HG03521 (cell line): Measurements from ENCODE around the gene LRATD1.
"Not testable (repeated sequence)": the region's sequence is repeated elsewhere in the genome, so short reads cannot be mapped to it uniquely, and the experiment has no call there.

Experiments used
- ATAC-seq: cut with Tn5 transposase; IDR thresholded peaks from one replicate; pipeline ENCODE4 v1.9.1; 2021; ENCODE audit warnings: mild to moderate bottlenecking, moderate library complexity; ENCODE audit not compliant: unreplicated experiment

The LRATD1 gene, protein sequence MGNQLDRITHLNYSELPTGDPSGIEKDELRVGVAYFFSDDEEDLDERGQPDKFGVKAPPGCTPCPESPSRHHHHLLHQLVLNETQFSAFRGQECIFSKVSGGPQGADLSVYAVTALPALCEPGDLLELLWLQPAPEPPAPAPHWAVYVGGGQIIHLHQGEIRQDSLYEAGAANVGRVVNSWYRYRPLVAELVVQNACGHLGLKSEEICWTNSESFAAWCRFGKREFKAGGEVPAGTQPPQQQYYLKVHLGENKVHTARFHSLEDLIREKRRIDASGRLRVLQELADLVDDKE

DNA sequence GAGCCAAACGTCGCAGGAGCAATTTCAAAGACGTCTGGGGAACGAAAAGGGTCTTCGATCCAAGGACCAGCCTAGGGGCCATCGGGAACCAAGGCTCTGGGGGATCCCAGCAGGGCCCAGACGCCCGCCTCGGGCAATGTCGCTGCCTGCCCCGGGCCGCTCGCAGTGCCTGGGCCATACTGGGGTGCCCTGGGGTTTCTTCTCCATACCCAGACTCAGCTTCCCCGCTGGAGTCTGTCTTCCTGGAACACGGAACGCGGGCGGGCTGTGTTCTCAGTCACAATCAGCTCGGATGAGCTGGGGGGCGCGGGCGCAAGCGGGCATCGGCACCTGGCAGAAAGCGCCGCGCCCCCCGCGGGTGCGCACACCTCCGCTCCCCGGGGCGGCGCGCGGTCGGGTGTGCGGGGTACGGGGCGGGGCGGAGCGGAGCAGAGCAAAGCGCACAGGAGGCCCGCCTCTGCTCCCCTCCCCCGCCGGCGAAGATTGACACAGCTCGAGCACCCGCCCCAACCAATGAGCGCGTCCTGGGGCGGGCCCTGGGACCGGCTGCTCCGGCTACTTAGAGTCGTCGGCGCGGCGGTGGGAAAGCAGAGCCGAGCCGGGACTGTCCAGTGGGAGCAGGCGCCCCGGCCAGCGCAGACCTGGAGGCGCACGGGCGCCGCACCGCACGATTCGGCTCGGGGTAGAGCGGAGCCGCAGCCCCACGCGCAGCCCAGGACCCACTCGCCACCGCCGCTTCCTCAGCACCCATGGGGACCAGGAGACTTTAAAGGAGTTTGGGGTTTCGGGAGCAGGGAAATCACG is at the start of gene LRATD1:
LRATD1 (plus strand) TSS at position 585 of the 804 bp plus-strand sequence. CDS start 1,263 bp downstream, outside the sequence.
- peak; percentile 45 for ATAC-seq

DNA sequence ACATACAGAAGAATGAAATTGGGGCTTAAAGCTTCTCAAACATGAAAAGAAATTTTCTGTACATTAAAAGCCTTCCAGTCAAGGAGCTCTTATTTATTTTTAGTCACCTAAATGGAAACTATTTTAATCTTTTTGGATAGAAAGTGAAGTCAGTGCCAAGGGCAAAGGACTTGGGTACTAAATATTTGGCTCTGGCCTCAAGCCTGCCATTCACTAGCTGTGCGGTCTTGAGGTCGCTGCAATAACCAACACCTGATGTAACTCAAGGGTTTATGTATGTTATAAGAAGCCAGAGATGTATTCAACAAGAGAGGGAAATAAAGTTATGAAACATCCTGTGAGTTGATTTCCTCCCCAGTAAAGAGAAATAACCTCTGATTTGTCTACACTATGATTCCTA is 49.5 kb upstream of the LRATD1 start:
- ATAC-seq = no peak

DNA sequence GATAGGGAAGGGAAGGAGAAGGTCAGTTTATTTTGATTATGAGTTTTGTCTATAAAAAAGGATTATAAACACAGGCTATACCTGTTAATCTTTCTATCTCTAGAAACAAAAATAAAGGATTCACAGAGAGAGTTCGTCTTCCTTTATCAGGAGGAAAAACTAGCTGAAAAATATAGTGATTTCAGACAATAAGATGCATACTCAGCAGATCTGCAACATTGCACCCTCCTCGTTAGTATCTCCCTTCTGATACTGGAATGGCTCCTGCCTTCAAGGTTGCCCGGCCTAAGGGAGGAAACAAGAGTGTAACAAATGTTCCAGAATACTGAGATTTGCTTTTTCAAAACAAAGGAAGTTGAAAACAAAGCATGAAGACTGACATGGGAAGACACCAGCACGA is 48.7 kb upstream of the LRATD1 start:
- ATAC-seq = no peak

DNA sequence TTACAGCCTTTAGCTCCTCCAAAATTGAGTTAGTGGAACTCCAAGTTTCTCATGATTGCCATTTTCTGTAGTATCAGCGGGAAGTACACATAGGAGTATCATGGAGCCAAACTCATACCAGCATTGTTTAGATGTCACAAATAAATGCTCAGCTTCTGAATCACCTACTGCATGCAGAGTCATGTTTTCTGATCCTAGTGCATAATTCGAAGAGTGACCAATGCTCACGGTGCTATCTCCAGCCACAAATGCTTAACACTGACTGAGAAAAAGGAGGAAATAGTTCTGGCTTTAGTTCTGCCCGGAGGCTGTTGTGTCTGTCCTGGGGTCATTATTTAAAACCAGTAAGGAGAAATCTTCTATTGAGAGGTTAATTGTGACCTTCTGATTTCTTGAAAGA is 45.4 kb upstream of the LRATD1 start:
- no peak for ATAC-seq

DNA sequence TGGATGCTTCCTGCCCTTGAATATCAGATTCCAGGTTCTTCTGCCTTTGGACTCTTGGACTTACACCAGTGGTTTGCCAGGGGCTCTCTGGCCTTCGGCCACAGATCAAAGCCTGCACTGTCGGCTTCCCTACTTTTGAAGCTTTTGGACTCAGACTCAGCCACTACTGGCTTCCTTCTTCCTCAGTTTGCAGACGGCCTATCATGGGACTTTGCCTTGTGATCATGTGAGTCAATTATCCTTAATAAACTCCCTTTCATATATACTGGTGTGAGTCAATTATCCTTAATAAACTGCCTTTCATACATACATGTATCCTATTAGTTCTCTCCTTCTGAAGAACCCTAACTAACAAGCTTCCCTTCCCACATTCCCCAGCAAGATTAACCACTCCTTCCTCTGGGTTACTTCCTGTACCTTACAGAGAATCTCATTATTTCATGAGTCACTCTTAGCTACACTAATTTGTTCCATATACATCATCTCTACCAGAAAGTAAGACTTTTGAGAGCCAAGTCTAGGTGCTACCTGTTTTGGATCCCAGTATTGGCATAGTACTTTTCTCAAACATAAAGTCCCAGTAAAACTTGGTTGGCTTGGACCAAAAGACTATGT is 31.3 kb upstream of the LRATD1 start:
- no peak for ATAC-seq

DNA sequence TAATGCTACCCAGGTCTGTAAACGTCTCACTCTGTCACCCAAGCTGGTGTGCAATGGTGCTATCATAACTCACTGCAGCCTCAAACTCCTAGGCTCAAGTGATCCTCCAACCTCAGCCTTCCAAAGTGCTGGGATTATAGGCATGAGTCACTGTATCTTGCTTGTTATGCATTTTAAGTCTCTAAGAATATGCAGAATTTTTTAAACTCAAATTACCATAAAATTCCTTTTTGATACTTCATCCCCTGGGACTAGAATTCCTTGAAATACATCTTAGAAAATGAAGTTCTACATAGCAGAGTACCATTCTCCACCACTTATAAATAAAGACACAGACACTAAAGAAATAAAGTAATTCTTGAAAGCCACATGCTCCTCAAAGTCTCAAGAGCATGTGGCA is 30.2 kb upstream of the LRATD1 start:
- no peak for ATAC-seq

DNA sequence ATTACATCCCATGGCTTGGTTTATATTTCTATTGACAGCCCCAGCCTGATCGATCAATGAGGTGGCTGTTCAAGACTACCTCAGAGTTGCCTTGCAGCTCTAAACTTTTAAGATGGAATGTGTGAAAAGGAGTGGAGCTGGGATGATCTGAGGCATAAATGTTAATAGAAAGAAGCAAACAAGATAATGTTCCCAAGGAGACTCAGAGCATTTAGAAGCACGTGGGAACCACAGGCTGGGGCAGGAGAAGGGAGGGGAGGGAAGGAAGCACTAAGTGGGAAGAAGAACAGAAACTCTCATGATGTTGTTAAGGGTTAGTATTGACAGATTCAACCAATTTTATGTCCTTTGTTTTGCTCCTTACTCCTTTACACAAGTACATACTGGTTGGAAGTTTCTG is 28.8 kb upstream of the LRATD1 start:
- ATAC-seq = no peak

DNA sequence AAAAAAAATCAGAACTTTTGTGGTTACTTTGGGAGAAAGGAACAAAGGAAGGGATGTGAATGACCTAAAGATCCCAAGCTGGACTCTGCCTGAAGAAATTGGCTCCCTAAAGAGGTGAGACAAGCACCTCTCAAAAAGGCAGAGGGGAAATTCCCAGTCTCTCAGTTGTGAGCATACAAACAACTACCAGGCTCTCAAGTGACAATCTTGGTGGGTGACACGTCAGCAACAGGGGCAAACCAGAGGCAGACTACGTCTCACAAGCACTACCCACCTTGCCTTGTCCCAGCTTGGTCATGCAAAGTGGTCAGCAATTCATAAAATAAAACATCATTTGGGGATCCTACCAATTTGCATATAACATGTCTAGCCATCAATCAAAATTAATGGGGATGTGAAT is 24.3 kb upstream of the LRATD1 start:
- ATAC-seq = no peak

DNA sequence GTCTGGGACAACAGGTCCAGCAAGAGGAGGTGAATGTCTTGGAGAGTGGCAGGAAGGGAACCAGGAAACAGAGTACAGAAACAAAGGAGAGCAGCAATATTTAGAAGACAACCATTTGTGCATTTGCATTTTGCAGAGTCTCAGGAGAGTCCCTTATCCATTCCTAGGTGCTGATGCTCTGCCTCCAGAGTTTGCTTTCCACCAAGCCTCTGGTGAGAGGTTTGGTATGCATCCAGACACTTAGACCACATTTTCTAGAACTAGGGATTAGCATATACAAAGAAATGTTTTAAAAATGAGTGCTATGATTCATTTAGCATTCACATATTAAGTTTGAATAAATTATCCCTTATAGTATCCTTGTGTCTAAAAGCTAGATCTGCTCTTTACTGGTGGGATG is 18.5 kb upstream of the LRATD1 start:
- ATAC-seq = no peak

DNA sequence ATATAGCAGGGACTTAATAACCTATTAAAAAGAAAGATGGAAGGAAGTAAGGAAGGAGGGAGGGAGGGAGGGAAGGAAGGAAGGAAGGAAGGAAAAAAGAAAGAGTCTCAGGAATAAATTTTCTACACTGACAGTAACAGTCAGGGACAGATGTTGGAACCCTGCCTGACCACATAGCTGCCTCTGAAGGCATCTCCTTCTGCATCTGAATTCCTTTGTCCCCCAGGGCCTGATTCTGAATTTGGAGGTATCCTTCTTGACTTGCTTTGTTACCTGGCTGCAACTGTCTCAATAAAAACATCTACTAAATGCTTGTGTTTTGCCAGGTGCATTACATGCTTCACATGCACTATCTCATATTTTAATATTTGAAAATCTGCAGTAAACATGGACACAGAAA is 17.4 kb upstream of the LRATD1 start:
- no peak for ATAC-seq

DNA sequence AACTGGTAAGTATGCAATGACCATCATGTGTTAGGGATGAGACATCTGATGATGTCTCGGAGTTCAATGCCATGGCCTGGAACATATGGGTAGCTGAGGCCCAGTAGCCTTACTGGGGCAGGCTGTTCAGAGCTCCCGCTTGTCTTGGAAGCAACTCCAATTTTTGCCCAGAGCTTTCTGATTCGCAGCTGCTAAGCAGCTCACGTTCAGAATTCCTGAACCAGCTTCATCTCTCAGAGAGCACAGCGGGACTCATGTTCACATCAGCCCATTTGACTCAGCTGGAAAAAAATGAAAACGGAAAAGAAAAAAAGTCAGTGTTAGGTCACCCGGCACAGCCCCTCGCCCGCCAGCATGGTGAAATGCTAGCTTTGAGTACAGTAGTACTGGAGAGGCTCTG is 16.8 kb upstream of the LRATD1 start:
- no peak for ATAC-seq

DNA sequence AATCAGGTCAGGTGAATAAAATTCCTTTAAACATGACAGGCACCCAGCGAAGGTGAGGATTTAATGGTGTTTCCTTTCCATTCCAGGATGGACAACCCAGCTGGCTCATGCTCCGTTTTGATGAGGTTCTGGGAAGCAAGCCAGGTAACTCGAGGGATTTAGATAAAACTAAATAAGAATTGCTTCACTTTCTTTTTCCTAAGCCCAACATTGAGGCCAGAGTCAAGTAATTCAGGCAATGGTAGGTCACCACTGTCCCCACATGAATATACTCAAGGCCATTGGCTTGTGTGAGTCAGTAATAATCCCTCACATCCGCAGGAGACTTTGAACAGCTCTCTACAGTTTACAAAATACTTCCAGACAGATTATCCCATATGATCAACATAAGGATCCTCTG is 16.2 kb upstream of the LRATD1 start:
- ATAC-seq = no peak

DNA sequence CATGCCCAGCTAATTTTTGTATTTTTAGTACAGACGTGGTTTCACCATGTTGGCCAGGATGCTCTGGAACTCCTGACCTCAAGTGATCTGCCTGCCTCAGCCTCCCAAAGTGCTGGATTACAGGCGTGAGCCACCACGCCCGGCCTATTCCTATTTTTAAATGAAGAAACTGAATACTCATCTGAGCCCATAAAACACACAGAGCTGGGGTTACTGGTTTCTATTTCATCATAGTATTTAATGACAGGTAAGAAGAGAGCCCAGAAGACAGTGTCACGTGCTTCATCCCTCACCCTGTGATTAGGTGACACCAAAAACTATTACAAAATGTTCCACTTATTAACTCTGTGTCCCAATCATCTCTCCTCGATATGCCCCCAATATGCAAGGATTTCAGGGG is 15.6 kb upstream of the LRATD1 start:
- ATAC-seq = no peak

DNA sequence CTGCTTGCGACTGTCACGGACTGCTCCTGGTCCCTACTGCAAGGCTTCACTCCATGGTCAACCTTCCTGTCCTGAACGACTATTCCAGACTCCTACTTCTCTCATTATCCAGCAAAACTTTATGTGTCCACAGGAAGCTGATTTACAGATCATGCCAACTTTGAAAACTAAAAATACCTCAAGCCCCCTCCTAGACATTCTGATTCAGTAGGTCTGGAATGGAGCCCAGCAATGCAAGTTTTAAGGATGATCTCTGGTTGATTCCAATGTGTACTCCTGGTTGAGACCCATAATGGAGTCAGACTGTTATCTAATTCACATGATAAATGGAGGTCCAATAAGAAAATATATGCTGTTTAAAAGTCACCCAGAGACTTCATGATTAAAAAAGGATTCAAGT is 13.1 kb upstream of the LRATD1 start:
- no peak for ATAC-seq

DNA sequence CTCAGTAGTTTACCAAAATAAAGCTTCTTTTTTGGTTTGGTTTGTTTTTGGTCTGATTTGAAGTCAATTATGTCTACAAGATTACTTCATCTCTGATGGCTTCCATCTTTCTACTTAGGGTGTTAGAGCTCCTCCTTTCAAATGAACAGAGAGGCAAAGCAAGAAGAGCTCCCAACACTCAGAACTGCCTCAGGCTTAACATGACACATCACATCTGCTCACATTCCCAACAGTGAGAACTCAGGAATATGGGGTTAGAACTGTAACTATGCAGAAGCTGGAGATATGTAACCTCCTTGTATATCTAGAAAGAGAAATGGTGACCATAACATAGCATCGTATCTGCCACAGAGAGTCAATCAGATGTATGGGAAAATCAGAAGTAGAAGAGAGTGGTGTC is 11.4 kb upstream of the LRATD1 start:
- ATAC-seq = no peak

DNA sequence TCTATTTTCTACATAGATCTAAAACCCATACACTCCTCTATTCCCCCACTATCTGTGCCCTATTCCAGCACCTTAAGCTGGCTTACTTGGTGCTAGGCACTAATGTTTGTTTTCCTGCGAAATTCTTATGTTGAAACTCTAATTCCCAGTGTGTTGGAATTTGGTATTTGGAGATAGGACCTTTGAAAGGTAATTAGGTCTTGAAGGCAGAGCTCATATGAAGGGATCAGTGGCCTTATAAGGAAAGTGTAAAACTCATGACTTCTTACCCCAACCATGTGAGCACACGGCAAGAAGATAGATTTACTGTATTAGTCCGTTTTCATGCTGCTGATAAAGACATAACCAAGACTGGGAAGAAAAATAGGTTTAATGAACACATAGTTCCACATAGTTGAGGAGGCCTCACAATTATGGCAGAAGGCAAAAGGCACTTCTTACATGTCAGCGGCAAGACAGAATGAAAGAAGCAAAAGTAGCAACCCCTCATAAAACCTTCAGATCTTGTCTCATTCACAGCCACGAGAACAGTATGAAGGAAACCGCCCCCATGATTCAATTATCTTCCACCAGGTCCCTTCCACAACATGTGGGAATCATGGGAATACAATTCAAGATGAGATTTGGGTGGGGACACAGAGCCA is 10.5 kb upstream of the LRATD1 start:
- no peak for ATAC-seq

DNA sequence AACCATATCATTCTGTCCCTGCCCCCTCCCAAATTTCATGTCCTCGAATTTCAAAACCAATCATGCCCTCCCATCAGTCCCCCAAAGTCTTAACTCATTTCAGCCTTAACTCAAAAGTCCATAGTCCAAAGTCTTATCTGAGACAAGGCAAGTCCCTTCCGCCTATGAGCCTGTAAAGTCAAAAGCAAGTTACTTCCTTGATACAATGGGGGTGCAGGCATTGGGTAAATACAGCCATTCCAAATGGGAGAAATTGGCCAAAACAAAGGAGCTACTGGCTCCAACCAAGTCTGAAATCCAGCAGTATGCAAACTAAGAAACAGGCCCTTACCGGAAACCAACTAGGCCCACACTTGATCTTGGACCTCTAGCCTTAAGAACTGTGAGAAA is 10.0 kb upstream of the LRATD1 start:
- ATAC-seq = not testable (repeated sequence)

DNA sequence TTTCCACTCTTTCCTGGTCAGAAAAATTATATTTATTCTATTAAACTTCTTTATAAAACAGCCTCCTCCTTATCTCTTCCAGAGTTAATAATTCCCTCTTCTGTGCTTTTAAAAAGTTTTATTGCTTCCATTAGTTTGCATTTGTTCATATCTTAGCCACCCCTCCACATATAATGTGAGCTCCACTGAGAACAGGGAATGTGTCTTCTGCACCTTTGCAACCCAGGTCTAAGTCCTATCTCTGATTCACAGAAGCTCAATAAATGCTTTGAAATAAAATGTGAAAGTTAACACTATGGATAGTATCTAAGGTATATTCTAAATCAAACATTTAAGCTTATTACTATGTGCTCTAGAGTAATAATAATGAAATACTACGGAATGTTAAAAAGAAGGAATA is 9.3 kb upstream of the LRATD1 start:
- ATAC-seq = no peak

DNA sequence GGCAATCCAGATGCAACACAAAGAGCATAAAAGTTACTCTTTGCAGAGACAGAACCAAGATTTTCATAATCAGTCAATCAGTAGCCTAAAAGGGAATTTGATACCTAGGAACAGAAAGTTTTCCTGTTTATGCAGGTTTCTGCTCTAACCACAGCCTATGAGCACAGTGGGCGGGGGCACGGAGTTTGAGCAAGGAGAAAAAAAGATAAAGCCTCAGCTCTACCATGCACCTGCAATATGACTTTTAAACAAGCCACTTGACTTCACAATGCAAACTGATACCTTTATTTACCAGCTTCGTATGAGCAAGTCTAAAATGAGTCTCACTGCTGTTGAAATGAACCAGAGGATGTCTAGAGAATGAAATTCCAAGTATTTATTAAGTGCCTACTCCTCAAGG is 5.6 kb upstream of the LRATD1 start:
- no peak for ATAC-seq

DNA sequence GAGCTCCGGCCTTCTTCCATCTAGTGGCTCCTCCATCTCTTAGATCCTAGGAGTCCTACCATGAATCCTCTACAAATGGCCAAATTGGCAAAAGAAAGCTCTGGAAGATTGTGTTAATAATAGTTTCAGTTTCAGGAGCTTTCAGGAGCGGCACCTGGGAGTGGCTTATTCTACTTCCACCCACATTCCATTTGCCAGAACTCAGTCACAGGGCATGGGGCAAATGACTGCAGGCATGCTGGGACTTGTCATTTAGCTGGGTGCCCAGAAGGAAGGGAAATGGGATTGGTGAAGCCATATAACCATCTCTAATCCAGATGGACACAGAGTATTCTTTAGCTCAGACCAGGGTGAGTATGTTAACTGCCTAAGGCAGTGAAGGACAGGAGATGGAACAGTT is 3.6 kb upstream of the LRATD1 start:
- ATAC-seq = no peak

DNA sequence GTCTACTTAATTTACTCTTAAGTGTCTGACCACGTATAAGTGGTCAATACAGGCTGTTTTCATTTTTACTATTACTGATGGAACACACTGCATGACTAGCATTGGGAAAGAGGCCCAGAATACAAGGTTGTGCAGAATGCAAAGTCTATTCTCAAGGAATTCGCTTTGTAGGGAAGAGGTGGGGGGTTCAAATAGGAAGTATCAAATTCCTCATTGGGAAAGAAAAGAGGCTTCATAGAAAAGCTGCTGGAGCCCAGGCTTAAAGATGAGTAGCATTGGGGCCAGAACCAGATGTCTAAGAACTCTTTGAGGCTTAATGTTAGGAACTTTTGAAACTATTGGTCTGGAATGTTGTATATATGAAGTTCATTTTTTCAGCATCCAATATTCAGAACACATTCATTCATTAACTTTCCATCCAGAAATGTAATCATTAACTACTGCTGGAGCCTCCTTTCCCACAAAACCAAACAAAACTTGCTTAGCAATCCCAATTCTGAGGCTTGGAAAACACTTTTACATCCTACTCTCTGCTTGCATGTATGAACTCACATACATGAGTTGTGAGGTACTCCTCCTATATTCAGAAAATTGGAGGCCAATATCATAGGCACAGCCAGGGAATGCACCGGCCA is 994 bp upstream of the LRATD1 start:
- ATAC-seq = no peak
